8988T (cell line): ENCODE data around the gene CCDC97.
"Not testable (repeated sequence)": the region's sequence is repeated elsewhere in the genome, so short reads cannot be mapped to it uniquely, and the experiment has no call there.

ENCODE experiments used
- DNase-seq: peaks from one replicate; pipeline ENCODE4 v3.0.0; 2011

The CCDC97 gene

GRCh38 chr19:41341669-41342490, 31.9 kb downstream of the CCDC97 start:
- DNase-seq: no peak

- DNase-seq: no peak
Measured at GRCh38 chr19:41344162-41344561, 34.2 kb downstream of the CCDC97 start.

GRCh38 chr19:41346916-41347315, 36.9 kb downstream of the CCDC97 start:
- DNase-seq: not testable (repeated sequence)

GRCh38 chr19:41350735-41351338, 40.9 kb downstream of the CCDC97 start:
- no peak for DNase-seq

- peak; percentile 64 for DNase-seq
Measured at GRCh38 chr19:41351339-41352245, 41.6 kb downstream of the CCDC97 start.

GRCh38 chr19:41352279-41352608, 42.3 kb downstream of the CCDC97 start:
- no peak for DNase-seq

- DNase-seq: peak; percentile 65
Measured at GRCh38 chr19:41352609-41353465, 42.9 kb downstream of the CCDC97 start.

- peak; percentile 86 for DNase-seq
Measured at GRCh38 chr19:41353466-41354342, 43.7 kb downstream of the CCDC97 start, which contains the start of gene TGFB1. Gene TGFB1 (minus strand): TSS chr19:41353922. CDS start chr19:41353044, 878 bp downstream.

- no peak for DNase-seq
Measured at GRCh38 chr19:41354343-41354953, 44.5 kb downstream of the CCDC97 start.

GRCh38 chr19:41355035-41355434, 45.1 kb downstream of the CCDC97 start:
- no peak for DNase-seq

GRCh38 chr19:41355802-41356201, 45.8 kb downstream of the CCDC97 start:
- no peak for DNase-seq

- no peak for DNase-seq
Measured at GRCh38 chr19:41356984-41357739, 47.2 kb downstream of the CCDC97 start.

- DNase-seq: no peak
Measured at GRCh38 chr19:41357746-41358145, 47.8 kb downstream of the CCDC97 start.

GRCh38 chr19:41359741-41360140, 49.8 kb downstream of the CCDC97 start:
- DNase-seq: no peak

GRCh38 chr19:41362143-41362847, 52.3 kb downstream of the CCDC97 start:
- no peak for DNase-seq

GRCh38 chr19:41363371-41363752, 53.4 kb downstream of the CCDC97 start:
- no peak for DNase-seq

GRCh38 chr19:41363753-41364523, 54.0 kb downstream of the CCDC97 start, which contains the start of gene B9D2:
Gene B9D2 (minus strand): TSS chr19:41364149. CDS start chr19:41363519, 630 bp downstream.
- peak; percentile 75 for DNase-seq
